OCI-LY3 (cell line): ENCODE measurements around the gene DACT2.

Experiments used
- H2AFZ ChIP-seq: fragments of 200-600, 300-600 bp; shearing (Covaris generic); 2 replicates; pipeline ENCODE4 v1.6.0; 2014; ENCODE audit warnings: antibody characterized with exemption, low read depth, low read length
- H3K27ac ChIP-seq: fragments of 200-600, 300-600 bp; sonication (generic); 2 replicates; pipeline ENCODE4 v1.5.1; 2014; ENCODE audit warnings: mild to moderate bottlenecking, low read length, moderate library complexity, mixed read lengths
- H3K27me3 ChIP-seq: fragments of 200-600, 300-600 bp; sonication (generic); 2 replicates; pipeline ENCODE4 v1.6.1; 2014; ENCODE audit warnings: low read depth, low read length, mixed read lengths
- H3K36me3 ChIP-seq: fragments of 200-600, 300-600 bp; sonication (generic); replicated peaks from 2 replicates; pipeline ENCODE3; 2014; ENCODE audit warnings: low read depth, low read length, mixed read lengths
- H3K4me1 ChIP-seq: fragments of 300-600, 200-600 bp; sonication (generic); 2 replicates; pipeline ENCODE4 v1.6.1; 2014; ENCODE audit warnings: low read length, mixed read lengths
- H3K4me2 ChIP-seq: fragments of 200-600, 300-600 bp; sonication (generic); 2 replicates; pipeline ENCODE4 v1.6.1; 2014; ENCODE audit warnings: low read length, mixed read lengths
- H3K4me3 ChIP-seq: fragments of 300-600, 200-600 bp; sonication (generic); 2 replicates; pipeline ENCODE4 v1.5.1; 2014; ENCODE audit warnings: antibody characterized with exemption, mild to moderate bottlenecking, low read length, moderate library complexity
- H3K79me2 ChIP-seq: fragments of 300-600, 200-600 bp; shearing (Covaris generic); 2 replicates; pipeline ENCODE4 v1.6.1; 2014; ENCODE audit warnings: mild to moderate bottlenecking, low read length, mixed read lengths
- H3K9ac ChIP-seq: fragments of 300-600, 200-600 bp; shearing (Covaris generic); 2 replicates; pipeline ENCODE4 v1.6.0; 2014; ENCODE audit warnings: mild to moderate bottlenecking, low read length, moderate library complexity
- H3K9me3 ChIP-seq: fragments of 200-600, 300-600 bp; shearing (Covaris generic); 2 replicates; pipeline ENCODE4 v1.6.1; 2014; ENCODE audit warnings: low read length, mixed read lengths; ENCODE audit not compliant: insufficient read depth
- H4K20me1 ChIP-seq: fragments of 200-600, 300-600 bp; sonication (generic); 2 replicates; pipeline ENCODE4 v1.6.1; 2016; ENCODE audit warnings: low read length, mixed read lengths; ENCODE audit not compliant: insufficient read depth
- CTCF ChIP-seq: fragments of 200-600, 300-600 bp; sonication (generic); IDR thresholded peaks from 2 replicates; pipeline ENCODE4 v1.5.1; 2014; ENCODE audit warnings: antibody characterized with exemption, low read length, low read depth
- EZH2phosphoT487 ChIP-seq: fragments of 200-600 bp; shearing (Covaris generic); IDR thresholded peaks from 2 replicates; pipeline ENCODE4 v1.6.1; 2018; ENCODE audit warnings: antibody characterized with exemption, mixed run types, low read depth

Gene DACT2

GRCh38 chr6:168265394-168265793 is 54.2 kb downstream of the DACT2 start:
- H3K9ac ChIP-seq = no peak overlapping the region
- H3K4me1 ChIP-seq = no peaks in the 10 kb centered on the region
- H4K20me1 ChIP-seq = no peaks in the 10 kb centered on the region
- no peak overlapping the region for H3K27ac ChIP-seq
- no peaks in the 10 kb centered on the region for H3K36me3 ChIP-seq
- no peaks in the 10 kb centered on the region for H3K27me3 ChIP-seq
- H3K9me3 ChIP-seq = no peaks in the 10 kb centered on the region
- TF ChIP-seq CTCF (no peak), EZH2phosphoT487 (no peak)
- no peak overlapping the region for H2AFZ ChIP-seq
- no peaks in the 10 kb centered on the region for H3K79me2 ChIP-seq
- no peak overlapping the region for H3K4me3 ChIP-seq
- no peak overlapping the region for H3K4me2 ChIP-seq

GRCh38 chr6:168264593-168265335 is 54.8 kb downstream of the DACT2 start:
- TF ChIP-seq CTCF = no peak
- no peak for TF ChIP-seq EZH2phosphoT487
- Histone ChIP-seq H3K4me2 (no peak overlapping the region), H4K20me1 (no peaks in the 10 kb centered on the region), H3K4me3 (no peak overlapping the region), H3K79me2 (no peaks in the 10 kb centered on the region), H3K36me3 (no peaks in the 10 kb centered on the region), H3K9ac (no peak overlapping the region), H3K27me3 (no peaks in the 10 kb centered on the region), H3K27ac (no peak overlapping the region), H2AFZ (no peak overlapping the region), H3K4me1 (no peaks in the 10 kb centered on the region), H3K9me3 (no peaks in the 10 kb centered on the region)

DNA sequence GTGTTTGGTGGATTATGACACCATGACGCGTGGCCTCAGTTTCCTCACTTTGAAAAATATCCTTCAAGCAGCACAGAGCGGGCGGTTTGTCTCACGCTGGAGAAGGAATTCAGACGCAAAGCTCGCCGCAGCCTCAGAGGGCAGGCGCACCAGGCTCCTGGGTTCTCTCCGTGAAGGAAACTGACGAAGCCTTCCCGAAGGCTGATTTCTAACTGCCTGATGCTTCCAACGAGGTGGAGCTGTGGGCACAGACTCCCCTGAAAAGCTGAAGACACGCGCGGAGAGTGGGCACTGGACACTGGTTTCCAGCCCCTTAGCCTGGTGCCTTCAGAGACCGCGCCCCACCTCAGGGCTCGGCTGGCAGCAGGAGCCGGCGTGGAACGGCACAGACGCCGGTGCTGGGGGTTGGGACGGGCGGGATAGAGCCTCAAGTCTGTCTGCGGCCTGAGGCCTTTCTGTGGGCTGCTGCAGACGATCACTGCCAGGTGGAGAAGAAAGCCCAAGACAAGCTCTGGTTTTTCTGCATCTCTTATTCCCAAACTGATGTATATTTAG is 56.1 kb downstream of the DACT2 start:
- Histone ChIP-seq H3K9me3 (no peaks in the 10 kb centered on the region), H3K79me2 (no peaks in the 10 kb centered on the region), H3K4me3 (no peak overlapping the region), H2AFZ (no peak overlapping the region), H4K20me1 (no peaks in the 10 kb centered on the region), H3K4me2 (no peak overlapping the region), H3K9ac (no peak overlapping the region), H3K4me1 (no peaks in the 10 kb centered on the region), H3K27me3 (no peaks in the 10 kb centered on the region), H3K27ac (no peak overlapping the region), H3K36me3 (no peaks in the 10 kb centered on the region)
- TF ChIP-seq EZH2phosphoT487 (no peak), CTCF (no peak)

DNA sequence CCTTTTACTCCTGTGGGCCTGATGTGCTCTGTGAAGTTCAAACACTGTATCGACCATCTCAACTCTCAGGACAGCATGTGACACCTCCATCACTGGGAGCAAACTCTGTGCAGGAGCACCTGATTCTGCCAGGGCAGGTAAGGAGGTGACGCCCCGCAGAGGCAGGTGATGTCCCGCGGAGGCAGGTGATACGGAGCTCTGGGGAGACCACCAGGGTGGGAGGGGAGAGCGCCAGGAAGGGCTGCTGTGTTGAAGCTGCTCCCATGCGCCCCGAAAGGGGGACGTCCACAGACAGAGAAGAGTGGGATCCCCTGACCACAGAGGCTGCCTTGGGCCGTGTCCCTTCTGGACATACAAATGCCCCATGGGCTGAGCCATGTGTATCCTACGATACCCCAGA is 58.3 kb downstream of the DACT2 start:
- H2AFZ ChIP-seq = no peak overlapping the region
- no peak for TF ChIP-seq EZH2phosphoT487
- TF ChIP-seq CTCF = no peak
- H3K4me1 ChIP-seq = no peaks in the 10 kb centered on the region
- no peaks in the 10 kb centered on the region for H3K9me3 ChIP-seq
- no peak overlapping the region for H3K4me3 ChIP-seq
- no peaks in the 10 kb centered on the region for H3K36me3 ChIP-seq
- no peak overlapping the region for H3K4me2 ChIP-seq
- no peaks in the 10 kb centered on the region for H3K27me3 ChIP-seq
- H3K9ac ChIP-seq = no peak overlapping the region
- no peak overlapping the region for H3K27ac ChIP-seq
- no peaks in the 10 kb centered on the region for H4K20me1 ChIP-seq
- no peaks in the 10 kb centered on the region for H3K79me2 ChIP-seq
